GM21528 (cell line): ENCODE measurements around the gene STRN.

Experiments
- ATAC-seq: cut with Tn5 transposase; IDR thresholded peaks from one replicate; pipeline ENCODE4 v1.9.1; 2021; ENCODE audit warnings: mild to moderate bottlenecking, moderate library complexity; ENCODE audit not compliant: unreplicated experiment, low FRiP score

The STRN gene

GRCh38 chr2:36807223-36807886 lies 159.0 kb downstream of the STRN start:
- ATAC-seq = no peak

- no peak for ATAC-seq
These were observed 160.6 kb downstream of the STRN start for GRCh38 chr2:36805635-36806224.

- ATAC-seq = no peak
These were observed 163.4 kb downstream of the STRN start for GRCh38 chr2:36802952-36803351.

- ATAC-seq = no peak
These were observed 165.2 kb downstream of the STRN start for GRCh38 chr2:36801088-36801487.

- ATAC-seq = no peak
These were observed 166.0 kb downstream of the STRN start for GRCh38 chr2:36800381-36800780.

GRCh38 chr2:36798724-36799123 lies 167.6 kb downstream of the STRN start:
- no peak for ATAC-seq

GRCh38 chr2:36797324-36798070 lies 168.8 kb downstream of the STRN start:
- no peak for ATAC-seq
